HEK293 (cell line): ENCODE measurements around the gene GPR157.

Source experiments
- CTCF ChIP-seq: fragments of 450-650 bp; formaldehyde crosslinking; IDR thresholded peaks from 2 replicates; pipeline ENCODE4 v1.5.1; 2016; ENCODE audit warnings: missing biosample characterization, missing genetic modification characterization
- GLI4 ChIP-seq: fragments of 450-650 bp; formaldehyde crosslinking; IDR thresholded peaks from 2 replicates; pipeline ENCODE4 v1.5.1; 2016; ENCODE audit warnings: missing biosample characterization, missing genetic modification characterization
- KLF17 ChIP-seq: fragments of 450-650 bp; formaldehyde crosslinking; IDR thresholded peaks from 2 replicates; pipeline ENCODE4 v1.5.1; 2016; ENCODE audit warnings: missing biosample characterization, missing genetic modification characterization
- OSR2 ChIP-seq: fragments of 450-650 bp; formaldehyde crosslinking; IDR thresholded peaks from 2 replicates; pipeline ENCODE4 v1.5.1; 2016; ENCODE audit warnings: missing biosample characterization, missing genetic modification characterization
- REST ChIP-seq: fragments of 450-650 bp; formaldehyde crosslinking; IDR thresholded peaks from 2 replicates; pipeline ENCODE4 v1.5.1; 2016; ENCODE audit warnings: missing biosample characterization, missing genetic modification characterization
- YY2 ChIP-seq: fragments of 450-650 bp; formaldehyde crosslinking; IDR thresholded peaks from 2 replicates; pipeline ENCODE4 v1.5.1; 2016; ENCODE audit warnings: missing biosample characterization, missing genetic modification characterization
- ZNF157 ChIP-seq: fragments of 450-650 bp; formaldehyde crosslinking; IDR thresholded peaks from 2 replicates; pipeline ENCODE4 v1.5.1; 2016; ENCODE audit warnings: missing biosample characterization, missing genetic modification characterization
- ZNF16 ChIP-seq: fragments of 450-650 bp; formaldehyde crosslinking; IDR thresholded peaks from 2 replicates; pipeline ENCODE4 v1.5.1; 2016; ENCODE audit warnings: low read depth, missing biosample characterization, missing genetic modification characterization
- ZNF174 ChIP-seq: fragments of 450-650 bp; formaldehyde crosslinking; IDR thresholded peaks from 2 replicates; pipeline ENCODE4 v1.5.0; 2017; ENCODE audit warnings: missing biosample characterization, mild to moderate bottlenecking, missing genetic modification characterization
- ZNF18 ChIP-seq: fragments of 450-650 bp; formaldehyde crosslinking; IDR thresholded peaks from 2 replicates; pipeline ENCODE4 v1.5.1; 2016; ENCODE audit warnings: missing biosample characterization, missing genetic modification characterization
- ZNF202 ChIP-seq: fragments of 450-650 bp; formaldehyde crosslinking; IDR thresholded peaks from 2 replicates; pipeline ENCODE4 v1.5.1; 2016; ENCODE audit warnings: missing biosample characterization, missing genetic modification characterization, borderline replicate concordance
- ZNF510 ChIP-seq: fragments of 450-650 bp; formaldehyde crosslinking; IDR thresholded peaks from 2 replicates; pipeline ENCODE4 v1.5.1; 2018; ENCODE audit warnings: mild to moderate bottlenecking, missing genetic modification characterization, missing biosample characterization; ENCODE audit not compliant: insufficient replicate concordance
- ZNF549 ChIP-seq: fragments of 450-650 bp; IDR thresholded peaks from 2 replicates; pipeline ENCODE4 v1.5.1; 2018; ENCODE audit warnings: missing biosample characterization, missing genetic modification characterization, mild to moderate bottlenecking, inconsistent platforms, moderate library complexity

GRCh38 chr1:9081473-9081872 is 47.4 kb downstream of the GPR157 start:
- TF ChIP-seq ZNF549 (tag by site-specific recombination): no peak
- no peak for TF ChIP-seq YY2
- no peak for TF ChIP-seq GLI4 (tag by site-specific recombination)
- no peak for TF ChIP-seq ZNF157 (tag by site-specific recombination)
- no peak for TF ChIP-seq CTCF (tag by site-specific recombination)
- TF ChIP-seq ZNF16: no peak
- no peak for TF ChIP-seq ZNF510 (tag by site-specific recombination)
- no peak for TF ChIP-seq ZNF18 (tag by site-specific recombination)
- no peak for TF ChIP-seq ZNF174 (tag by site-specific recombination)
- no peak for TF ChIP-seq OSR2 (tag by site-specific recombination)
- no peak for TF ChIP-seq ZNF202 (tag by site-specific recombination)
- no peak for TF ChIP-seq KLF17 (tag by site-specific recombination)
- TF ChIP-seq REST: no peak
